Stimulated activated CD4-positive, alpha-beta T cell treated with anti-CD3 and anti-CD28 coated beads, Interleukin-4, amount 100 ng/mL, for 24 hours (primary cell): ENCODE data around the gene MRPL28.
"Not testable (repeated sequence)": the region's sequence is repeated elsewhere in the genome, so short reads cannot be mapped to it uniquely, and the experiment has no call there.

Experiments
- DNase-seq: peaks from one replicate; pipeline ENCODE4 v3.0.0-alpha.2; 2020

The MRPL28 gene

GRCh38 chr16:389352-389751 lies 19.0 kb upstream of the MRPL28 start:
- no peak for DNase-seq

- DNase-seq: not testable (repeated sequence)
Observed at GRCh38 chr16:387761-388666, 17.7 kb upstream of the MRPL28 start.

- no peak for DNase-seq
Observed at GRCh38 chr16:386641-387156, 16.4 kb upstream of the MRPL28 start.

DNA sequence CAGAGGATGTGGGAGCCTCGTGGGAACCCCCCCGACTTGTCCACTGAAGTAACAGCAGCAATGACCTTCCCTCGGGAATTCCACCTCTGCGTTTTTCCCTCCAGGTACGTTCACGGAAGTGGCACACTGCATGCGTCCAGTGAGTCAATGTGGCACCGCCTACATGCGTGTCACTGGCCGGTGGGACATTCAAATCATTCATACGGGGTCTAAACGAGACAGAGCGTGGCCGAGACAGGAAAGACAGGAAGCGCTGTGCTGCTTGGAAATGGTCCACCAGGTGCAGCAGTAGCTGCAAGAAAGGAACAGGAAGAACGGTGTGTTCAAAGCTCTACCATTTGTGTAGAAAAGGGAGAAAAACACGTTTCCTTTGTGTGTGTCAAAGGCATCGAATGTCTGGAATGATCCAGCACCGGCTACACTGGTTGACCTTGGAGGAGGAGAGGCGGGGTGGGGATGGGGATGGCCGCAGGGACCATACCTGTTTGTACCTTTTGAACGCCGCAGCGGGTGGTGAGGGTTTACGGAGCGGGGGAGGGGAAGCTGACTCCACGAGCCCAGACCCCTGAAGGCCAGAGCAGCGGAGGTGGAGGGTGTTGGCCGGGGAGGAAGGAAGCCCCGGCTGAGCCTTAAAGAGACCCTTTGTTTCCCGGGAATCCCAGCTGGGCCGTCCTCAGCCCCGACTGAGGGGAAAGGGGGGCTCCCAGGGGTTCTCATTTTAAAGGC lies 13.2 kb upstream of the MRPL28 start:
- peak; percentile 52 for DNase-seq

DNA sequence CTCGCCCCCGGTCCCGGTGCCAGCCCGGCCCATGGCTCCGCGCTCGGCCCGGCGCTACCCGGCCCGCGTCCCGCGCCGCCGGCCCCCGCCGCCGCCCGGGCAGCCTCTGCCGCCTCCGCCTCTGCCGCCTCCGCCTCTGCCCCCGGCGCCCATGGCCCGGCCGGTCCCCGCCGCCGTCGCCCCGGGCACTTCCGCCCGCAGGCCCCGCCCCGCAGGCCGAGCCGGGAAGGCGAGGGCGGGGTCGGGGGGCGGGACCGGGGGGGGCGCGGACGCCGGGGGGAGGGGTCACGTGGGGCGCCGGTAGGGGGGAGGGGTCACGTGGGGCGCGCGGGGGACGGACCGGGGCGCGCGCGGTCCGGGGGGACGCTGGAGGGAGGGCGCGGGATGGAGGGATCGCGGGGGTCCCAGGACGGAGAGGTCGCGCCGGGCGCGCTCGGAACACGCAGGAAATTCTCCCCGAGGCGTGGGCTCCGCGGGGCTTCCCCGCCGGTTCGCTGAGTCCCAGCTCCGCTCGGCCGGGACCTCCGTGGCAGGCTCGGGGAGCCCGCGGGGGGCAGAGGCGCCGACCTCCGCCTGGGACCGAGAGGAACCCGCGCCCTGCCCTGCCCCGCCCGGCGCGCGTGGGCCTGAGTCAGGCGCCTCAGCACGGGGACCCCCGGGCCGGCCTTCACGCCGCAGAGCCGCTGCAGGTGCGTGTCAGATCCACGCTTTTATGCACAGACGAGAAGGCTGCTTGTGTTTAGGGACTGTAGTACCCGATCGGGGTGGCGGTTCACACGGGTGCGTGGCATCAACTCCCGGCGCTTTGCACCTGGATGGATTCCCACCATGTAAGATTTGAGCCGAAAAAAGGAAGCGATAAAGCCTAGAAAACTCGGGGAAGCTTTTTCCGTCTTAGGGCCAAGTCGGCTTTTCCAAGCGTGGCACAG lies 11.7 kb upstream of the MRPL28 start, which contains the start of gene PGAP6:
TSS of gene PGAP6 (minus strand) at position 190 of the 929 bp plus-strand sequence. CDS start at position 33, 157 bp downstream.
- DNase-seq: peak; percentile 52

DNA sequence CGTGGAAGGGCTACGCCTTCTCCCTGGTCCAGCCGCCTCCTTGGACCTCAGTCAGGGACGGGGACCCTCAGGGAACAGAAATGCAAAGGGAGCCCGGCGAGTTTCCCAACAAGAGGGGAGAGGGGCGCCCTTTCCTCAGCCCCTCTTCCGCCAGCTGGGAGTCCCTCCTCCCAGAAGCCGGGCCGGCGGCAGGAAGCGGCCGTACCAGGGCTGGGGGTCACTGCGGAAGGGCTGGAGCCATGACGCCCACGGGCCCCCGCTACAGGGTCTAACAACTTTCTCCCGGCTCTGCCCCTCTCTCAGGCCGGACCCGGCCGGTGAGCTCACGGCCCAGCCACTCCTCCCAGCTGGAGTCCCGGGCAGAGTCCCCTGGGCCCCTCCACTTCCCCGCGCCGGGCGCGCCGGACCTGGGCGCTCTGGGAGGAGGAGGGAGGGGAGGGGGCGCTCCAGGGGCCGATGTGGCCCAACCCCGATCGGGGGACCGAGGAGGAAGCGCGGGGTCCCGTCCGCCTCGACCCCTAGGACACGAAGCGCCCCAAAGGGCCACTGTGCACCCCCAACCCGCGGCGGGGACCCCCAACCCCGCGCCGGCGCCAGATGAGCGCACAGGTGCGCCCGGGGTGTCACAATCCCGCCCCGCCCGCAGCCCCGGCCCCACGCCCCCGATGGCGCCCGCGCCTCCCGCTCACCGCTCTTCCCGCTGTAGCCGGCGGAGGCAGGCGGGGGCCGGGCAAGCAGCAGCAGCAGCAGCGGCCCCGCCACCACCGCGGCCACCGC lies 10.9 kb upstream of the MRPL28 start:
- DNase-seq: no peak

GRCh38 chr16:380762-381011 lies 10.3 kb upstream of the MRPL28 start:
- no peak for DNase-seq

- DNase-seq: no peak
Observed at GRCh38 chr16:379961-380761, 9.8 kb upstream of the MRPL28 start.

DNA sequence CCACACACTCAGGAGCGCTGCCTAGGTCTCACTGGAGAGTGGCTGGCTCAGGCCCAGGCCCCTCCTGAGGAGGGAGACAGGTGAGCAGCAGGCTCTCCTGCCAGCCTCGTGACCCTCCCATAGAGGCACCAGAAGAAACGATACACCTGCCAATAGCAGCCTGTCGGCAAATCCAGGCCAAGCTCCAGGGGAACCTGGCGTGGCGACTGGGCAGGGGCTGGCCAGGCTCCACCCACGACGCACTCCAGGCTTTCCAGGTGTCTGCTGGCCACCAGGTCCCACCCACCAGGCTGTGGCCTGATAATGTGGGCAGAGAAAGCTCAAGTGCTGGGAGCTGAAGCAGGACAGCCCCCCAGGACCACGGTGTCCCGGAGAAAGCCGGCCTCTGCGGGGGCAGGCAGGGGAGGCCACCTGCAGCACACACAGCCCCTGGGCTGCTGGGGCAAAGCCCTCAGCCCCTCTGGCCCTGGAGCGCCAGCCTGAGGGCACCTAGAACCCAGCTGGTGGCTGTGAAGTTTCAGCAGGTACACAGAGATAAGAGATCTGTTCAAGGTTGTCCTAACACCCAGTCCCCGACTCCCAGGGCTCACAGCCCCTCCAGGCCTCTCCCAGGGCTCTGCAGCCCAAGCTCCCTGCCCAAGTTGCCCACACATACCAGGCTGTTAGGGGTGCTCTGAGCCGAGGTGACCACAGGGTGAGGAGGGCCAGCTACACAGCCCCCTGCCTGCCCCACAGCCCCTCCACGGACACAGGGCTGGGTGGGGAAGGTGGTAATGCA lies 9.0 kb upstream of the MRPL28 start:
- DNase-seq: no peak

- no peak for DNase-seq
Observed at GRCh38 chr16:378821-379182, 8.5 kb upstream of the MRPL28 start.

GRCh38 chr16:378113-378820 lies 7.9 kb upstream of the MRPL28 start:
- not testable (repeated sequence) for DNase-seq

DNA sequence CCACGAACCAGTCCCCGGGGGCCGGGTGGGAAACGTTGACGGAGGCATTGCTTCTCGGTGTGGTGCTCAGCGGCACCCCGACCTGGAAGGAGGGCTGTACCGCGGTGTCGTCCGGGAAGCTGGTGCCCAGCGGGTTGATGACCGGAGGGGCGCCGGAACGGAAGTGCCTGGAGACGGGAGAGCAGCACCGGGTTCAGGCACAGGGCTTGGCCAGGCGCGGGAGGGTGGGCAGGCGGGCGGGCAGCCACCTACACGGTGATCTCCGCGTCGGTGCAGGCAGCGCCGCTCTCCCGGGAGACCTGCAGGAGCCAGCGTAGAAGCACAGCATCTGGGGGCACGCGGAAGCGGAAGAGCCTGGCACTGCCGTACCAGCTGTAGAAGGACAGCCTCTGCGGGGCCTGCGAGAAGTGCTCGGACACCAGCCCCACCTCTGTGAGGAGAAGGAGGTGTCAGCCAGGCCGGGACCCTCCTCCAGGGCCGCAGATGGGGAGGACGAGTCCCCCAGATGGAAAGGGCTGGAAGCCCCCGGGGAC lies 7.1 kb upstream of the MRPL28 start:
- DNase-seq: no peak

DNA sequence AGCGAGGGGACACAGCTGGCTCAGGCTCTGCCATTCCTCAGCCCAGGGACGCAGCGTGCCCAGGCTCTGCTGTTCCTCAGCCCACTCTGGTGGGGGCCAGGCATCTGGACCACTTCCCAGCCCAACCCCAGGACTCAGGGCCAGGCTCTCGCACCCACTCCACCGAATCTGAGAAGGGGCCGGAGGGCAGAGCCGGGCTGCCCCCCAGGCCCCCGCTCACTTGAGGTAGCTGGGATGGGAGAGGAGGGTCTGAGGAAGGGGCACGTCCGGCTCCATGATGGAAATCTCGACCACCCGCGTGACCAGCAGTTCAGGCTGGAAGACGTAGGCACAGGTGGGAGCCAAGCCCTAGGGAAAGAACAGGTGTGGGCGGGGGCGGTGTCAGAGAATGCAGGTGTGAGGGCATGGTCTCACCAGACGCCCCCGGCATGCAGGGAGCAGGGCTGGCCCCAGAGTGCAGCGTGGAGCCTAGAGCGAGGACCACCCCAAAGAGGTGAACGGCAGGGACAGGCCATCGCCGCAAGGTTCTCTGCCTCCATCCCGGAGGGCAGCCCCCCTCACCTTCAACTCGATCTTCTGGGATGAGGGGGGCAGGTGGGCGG lies 6.6 kb upstream of the MRPL28 start:
- no peak for DNase-seq

DNA sequence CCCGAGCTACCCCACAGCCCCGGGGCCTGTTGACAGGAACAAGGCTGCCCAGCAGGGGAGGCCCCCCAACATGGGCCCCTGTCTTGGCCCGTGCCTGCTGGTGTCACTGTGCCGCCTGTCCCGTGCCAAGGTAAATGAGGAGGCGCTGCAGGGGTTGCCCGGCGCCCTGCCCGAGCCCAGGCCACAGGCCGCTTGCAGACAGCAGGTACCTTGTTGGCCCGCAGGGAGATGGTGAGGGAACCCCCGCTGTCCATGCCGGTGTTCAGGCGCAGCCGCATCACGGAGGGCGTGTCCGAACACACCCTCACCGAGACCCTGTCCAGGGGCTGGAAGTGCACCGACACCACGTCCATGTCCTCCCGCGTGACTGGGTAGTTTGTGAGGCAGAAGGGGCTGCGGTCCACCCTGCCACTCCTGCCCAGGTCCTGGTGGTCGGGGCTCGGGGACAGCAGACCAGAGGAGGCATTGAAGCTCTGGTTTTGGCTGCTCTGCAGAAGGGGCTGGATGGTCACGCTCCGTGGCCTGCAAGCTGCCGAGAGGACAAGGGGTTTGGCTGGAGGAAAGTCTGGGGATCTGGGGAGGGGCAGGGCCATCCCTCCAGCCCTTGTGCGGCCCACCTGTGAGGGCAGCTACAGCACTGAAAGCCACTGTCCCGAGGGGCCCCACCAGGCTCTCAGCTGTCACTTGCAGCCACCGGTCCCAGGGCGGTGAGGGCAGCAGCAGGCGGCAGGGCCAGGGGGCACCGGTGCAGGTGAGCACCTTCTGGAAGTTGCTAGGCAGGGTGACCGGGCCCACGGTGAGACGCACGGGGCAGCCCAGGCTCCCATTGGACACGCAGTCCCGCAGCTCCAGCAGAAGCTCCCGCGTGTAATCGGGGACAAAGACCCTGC lies 5.8 kb upstream of the MRPL28 start:
- no peak for DNase-seq

DNA sequence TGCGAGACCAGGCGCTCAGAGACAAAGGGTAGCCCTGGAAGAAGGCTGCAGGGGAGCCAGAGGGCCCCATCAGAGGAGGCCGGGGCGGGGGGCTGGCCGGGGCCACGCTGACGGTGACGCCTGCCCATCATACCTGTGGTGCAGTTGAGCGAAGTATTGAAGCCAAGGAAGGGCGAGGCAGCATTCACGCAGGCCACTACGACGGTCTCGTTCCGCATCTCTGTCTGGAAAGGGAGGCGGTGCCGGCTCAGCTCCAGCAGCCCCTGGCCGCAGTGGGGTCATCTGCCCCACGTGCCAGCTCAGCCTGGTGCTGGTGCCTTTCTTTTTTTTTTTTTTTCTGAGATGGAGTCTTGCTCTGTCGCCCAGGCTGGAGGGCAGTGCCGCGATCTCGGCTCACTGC lies 4.9 kb upstream of the MRPL28 start:
- DNase-seq: no peak

- no peak for DNase-seq
Observed at GRCh38 chr16:374616-374926, 4.2 kb upstream of the MRPL28 start.

- no peak for DNase-seq
Observed at GRCh38 chr16:373848-374615, 3.7 kb upstream of the MRPL28 start.
